Neural cell (in vitro differentiated cells): Measurements from ENCODE around the gene CENPO. TPM values are rescaled to one million over a fixed set of nuclear protein-coding genes. Genes with fewer than 3 reads are reported as not detected.

Source experiments
- H2AFZ ChIP-seq: fragments of 200-600, 300-800 bp; sonication (generic), shearing (Covaris generic); 2 replicates; pipeline ENCODE4 v1.6.0; 2014; ENCODE audit warnings: low read depth, mild to moderate bottlenecking, antibody characterized with exemption, low read length, moderate library complexity
- H3F3A ChIP-seq: fragments of 200-600 bp; shearing (Covaris generic); 2 replicates; pipeline ENCODE4 v1.6.1; 2016; ENCODE audit warnings: mild to moderate bottlenecking, moderate library complexity, mixed read lengths, antibody characterized with exemption, low read length; ENCODE audit not compliant: insufficient read depth, poor library complexity, severe bottlenecking
- H3K27ac ChIP-seq: fragments of 200-600, 300-800 bp; sonication (generic), shearing (Covaris generic); 2 replicates; pipeline ENCODE4 v1.5.1; 2014; ENCODE audit warnings: mild to moderate bottlenecking, low read length, moderate library complexity
- H3K27me3 ChIP-seq: fragments of 300-800, 200-600 bp; sonication (generic), shearing (Covaris generic); 2 replicates; pipeline ENCODE4 v1.6.0; 2014; ENCODE audit warnings: mild to moderate bottlenecking, low read depth, low read length, moderate library complexity; ENCODE audit not compliant: insufficient read depth
- H3K36me3 ChIP-seq: fragments of 300-800, 200-600 bp; sonication (generic), shearing (Covaris generic); 2 replicates; pipeline ENCODE4 v1.5.1; 2014; ENCODE audit warnings: mild to moderate bottlenecking, antibody characterized with exemption, low read length, moderate library complexity; ENCODE audit not compliant: insufficient read depth
- H3K4me2 ChIP-seq: fragments of 300-800, 200-600 bp; sonication (generic), shearing (Covaris generic); 2 replicates; pipeline ENCODE4 v1.6.0; 2014; ENCODE audit warnings: mild to moderate bottlenecking, low read length
- H3K4me3 ChIP-seq: fragments of 300-800, 200-600 bp; sonication (generic), shearing (Covaris generic); 2 replicates; pipeline ENCODE4 v1.5.1; 2014; ENCODE audit warnings: mild to moderate bottlenecking, low read length, moderate library complexity
- H3K79me2 ChIP-seq: fragments of 200-600 bp; shearing (Covaris generic); replicated peaks from 2 replicates; pipeline ENCODE4 v1.6.0; 2014; ENCODE audit warnings: mild to moderate bottlenecking, low read length, moderate library complexity; ENCODE audit not compliant: insufficient read depth
- H3K9ac ChIP-seq: fragments of 300-800, 200-600 bp; sonication (generic), shearing (Covaris generic); 2 replicates; pipeline ENCODE4 v1.6.1; 2016; ENCODE audit warnings: mild to moderate bottlenecking, low read length, mixed read lengths
- H3K9me2 ChIP-seq: fragments of 200-600 bp; shearing (Covaris generic); 2 replicates; pipeline ENCODE4 v1.6.1; 2016; ENCODE audit warnings: mild to moderate bottlenecking, low read length, mixed read lengths; ENCODE audit not compliant: insufficient read depth
- H3K9me3 ChIP-seq: fragments of 200-600, 300-800 bp; sonication (generic), shearing (Covaris generic); 2 replicates; pipeline ENCODE4 v1.6.1; 2016; ENCODE audit warnings: mild to moderate bottlenecking, mixed run types, low read length, moderate library complexity, mixed read lengths
- H4K20me1 ChIP-seq: fragments of 200-600 bp; shearing (Covaris generic); 2 replicates; pipeline ENCODE4 v1.6.1; 2016; ENCODE audit warnings: mild to moderate bottlenecking, mixed run types; ENCODE audit not compliant: insufficient read depth
- EP300 ChIP-seq: fragments of 450-650 bp; conservative IDR thresholded peaks from 2 replicates; pipeline ENCODE4 v1.6.1; 2014; ENCODE audit warnings: antibody characterized with exemption, mild to moderate bottlenecking, moderate library complexity; ENCODE audit not compliant: poor library complexity, severe bottlenecking
- EZH2 ChIP-seq: fragments of 200-600, 300-800 bp; shearing (Covaris generic), sonication (generic); IDR thresholded peaks from 2 replicates; pipeline ENCODE4 v1.6.1; 2014; ENCODE audit warnings: antibody characterized with exemption, low read length, borderline replicate concordance, mild to moderate bottlenecking; ENCODE audit not compliant: insufficient read depth, poor library complexity, severe bottlenecking
- MXI1 ChIP-seq: fragments of 450-650 bp; conservative IDR thresholded peaks from 2 replicates; pipeline ENCODE4 v1.6.1; 2014; ENCODE audit warnings: antibody characterized with exemption, mild to moderate bottlenecking; ENCODE audit not compliant: poor library complexity, severe bottlenecking
- POLR2AphosphoS5 ChIP-seq: IDR thresholded peaks from 2 replicates; pipeline ENCODE4 v1.6.1; 2012
- RAD21 ChIP-seq: fragments of 450-650 bp; conservative IDR thresholded peaks from 2 replicates; pipeline ENCODE4 v1.6.1; 2014; ENCODE audit warnings: antibody characterized with exemption, mild to moderate bottlenecking, moderate library complexity
- SMC3 ChIP-seq: fragments of 450-650 bp; conservative IDR thresholded peaks from 2 replicates; pipeline ENCODE4 v1.6.1; 2014; ENCODE audit warnings: antibody characterized with exemption, mild to moderate bottlenecking, moderate library complexity; ENCODE audit not compliant: poor library complexity
- TAF1 ChIP-seq: IDR thresholded peaks from 2 replicates; pipeline ENCODE4 v1.6.1; 2012; ENCODE audit warnings: low read depth
- polyA plus RNA-seq: library from polyadenylated mRNA; depleted of rRNA; stranded (reverse); fragments of >200 nt; gene quantifications from 2 replicates; pipeline ENCODE4 v1.2.3, GENCODE V29; 2014
- TF ChIP-seq, protein P1 (sequence below): fragments of 450-650 bp; IDR thresholded peaks from 2 replicates; pipeline ENCODE4 v1.5.1; 2014; ENCODE audit warnings: antibody characterized with exemption, mild to moderate bottlenecking, moderate library complexity; ENCODE audit not compliant: poor library complexity, severe bottlenecking
- TF ChIP-seq, protein P2 (sequence below): IDR thresholded peaks from 2 replicates; pipeline ENCODE4 v1.6.1; 2012; ENCODE audit warnings: borderline replicate concordance

The CENPO gene
- polyA plus RNA-seq, 1 donor from 2014 or later: 4.4 TPM

DNA sequence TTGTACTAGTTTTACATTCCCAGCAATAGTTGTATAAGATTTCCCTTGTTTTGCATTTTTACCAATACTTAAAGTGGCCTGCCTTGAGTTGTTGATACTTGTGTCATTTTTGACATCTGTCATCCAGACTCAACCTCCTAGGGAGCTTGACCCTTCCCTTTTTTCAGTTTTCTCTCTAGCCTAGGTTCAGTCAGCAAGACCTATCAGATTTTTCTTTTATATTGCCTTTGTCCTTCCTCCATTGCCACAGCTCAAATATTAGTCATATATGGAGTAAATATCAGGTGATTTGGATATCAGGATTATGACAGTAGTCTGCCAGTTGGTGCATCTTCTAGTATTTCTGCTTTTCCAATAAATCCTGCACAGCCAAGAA, 13.4 kb downstream of the CENPO start:
- Histone ChIP-seq H3K9me2 (no peaks in the 10 kb centered on the region), H3K9me3 (no peaks in the 10 kb centered on the region), H3K4me2 (no peak overlapping the region), H3K27me3 (no peaks in the 10 kb centered on the region), H4K20me1 (no peaks in the 10 kb centered on the region), H3K9ac (no peak overlapping the region), H3K27ac (no peak overlapping the region), H2AFZ (no peak overlapping the region), H3K4me3 (no peak overlapping the region), H3K36me3 (no peaks in the 10 kb centered on the region), H3K79me2 (peaks cover 8% of the 10 kb centered on the region), H3F3A (no peaks in the 10 kb centered on the region)
- TF ChIP-seq POLR2AphosphoS5 (no peak), EP300 (no peak), SMC3 (no peak), RAD21 (no peak), TAF1 (no peak), MXI1 (no peak), EZH2 (no peak)
- TF ChIP-seq, protein P1, sequence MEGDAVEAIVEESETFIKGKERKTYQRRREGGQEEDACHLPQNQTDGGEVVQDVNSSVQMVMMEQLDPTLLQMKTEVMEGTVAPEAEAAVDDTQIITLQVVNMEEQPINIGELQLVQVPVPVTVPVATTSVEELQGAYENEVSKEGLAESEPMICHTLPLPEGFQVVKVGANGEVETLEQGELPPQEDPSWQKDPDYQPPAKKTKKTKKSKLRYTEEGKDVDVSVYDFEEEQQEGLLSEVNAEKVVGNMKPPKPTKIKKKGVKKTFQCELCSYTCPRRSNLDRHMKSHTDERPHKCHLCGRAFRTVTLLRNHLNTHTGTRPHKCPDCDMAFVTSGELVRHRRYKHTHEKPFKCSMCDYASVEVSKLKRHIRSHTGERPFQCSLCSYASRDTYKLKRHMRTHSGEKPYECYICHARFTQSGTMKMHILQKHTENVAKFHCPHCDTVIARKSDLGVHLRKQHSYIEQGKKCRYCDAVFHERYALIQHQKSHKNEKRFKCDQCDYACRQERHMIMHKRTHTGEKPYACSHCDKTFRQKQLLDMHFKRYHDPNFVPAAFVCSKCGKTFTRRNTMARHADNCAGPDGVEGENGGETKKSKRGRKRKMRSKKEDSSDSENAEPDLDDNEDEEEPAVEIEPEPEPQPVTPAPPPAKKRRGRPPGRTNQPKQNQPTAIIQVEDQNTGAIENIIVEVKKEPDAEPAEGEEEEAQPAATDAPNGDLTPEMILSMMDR: no peak
- TF ChIP-seq, protein P2, sequence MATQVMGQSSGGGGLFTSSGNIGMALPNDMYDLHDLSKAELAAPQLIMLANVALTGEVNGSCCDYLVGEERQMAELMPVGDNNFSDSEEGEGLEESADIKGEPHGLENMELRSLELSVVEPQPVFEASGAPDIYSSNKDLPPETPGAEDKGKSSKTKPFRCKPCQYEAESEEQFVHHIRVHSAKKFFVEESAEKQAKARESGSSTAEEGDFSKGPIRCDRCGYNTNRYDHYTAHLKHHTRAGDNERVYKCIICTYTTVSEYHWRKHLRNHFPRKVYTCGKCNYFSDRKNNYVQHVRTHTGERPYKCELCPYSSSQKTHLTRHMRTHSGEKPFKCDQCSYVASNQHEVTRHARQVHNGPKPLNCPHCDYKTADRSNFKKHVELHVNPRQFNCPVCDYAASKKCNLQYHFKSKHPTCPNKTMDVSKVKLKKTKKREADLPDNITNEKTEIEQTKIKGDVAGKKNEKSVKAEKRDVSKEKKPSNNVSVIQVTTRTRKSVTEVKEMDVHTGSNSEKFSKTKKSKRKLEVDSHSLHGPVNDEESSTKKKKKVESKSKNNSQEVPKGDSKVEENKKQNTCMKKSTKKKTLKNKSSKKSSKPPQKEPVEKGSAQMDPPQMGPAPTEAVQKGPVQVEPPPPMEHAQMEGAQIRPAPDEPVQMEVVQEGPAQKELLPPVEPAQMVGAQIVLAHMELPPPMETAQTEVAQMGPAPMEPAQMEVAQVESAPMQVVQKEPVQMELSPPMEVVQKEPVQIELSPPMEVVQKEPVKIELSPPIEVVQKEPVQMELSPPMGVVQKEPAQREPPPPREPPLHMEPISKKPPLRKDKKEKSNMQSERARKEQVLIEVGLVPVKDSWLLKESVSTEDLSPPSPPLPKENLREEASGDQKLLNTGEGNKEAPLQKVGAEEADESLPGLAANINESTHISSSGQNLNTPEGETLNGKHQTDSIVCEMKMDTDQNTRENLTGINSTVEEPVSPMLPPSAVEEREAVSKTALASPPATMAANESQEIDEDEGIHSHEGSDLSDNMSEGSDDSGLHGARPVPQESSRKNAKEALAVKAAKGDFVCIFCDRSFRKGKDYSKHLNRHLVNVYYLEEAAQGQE: no peak

DNA sequence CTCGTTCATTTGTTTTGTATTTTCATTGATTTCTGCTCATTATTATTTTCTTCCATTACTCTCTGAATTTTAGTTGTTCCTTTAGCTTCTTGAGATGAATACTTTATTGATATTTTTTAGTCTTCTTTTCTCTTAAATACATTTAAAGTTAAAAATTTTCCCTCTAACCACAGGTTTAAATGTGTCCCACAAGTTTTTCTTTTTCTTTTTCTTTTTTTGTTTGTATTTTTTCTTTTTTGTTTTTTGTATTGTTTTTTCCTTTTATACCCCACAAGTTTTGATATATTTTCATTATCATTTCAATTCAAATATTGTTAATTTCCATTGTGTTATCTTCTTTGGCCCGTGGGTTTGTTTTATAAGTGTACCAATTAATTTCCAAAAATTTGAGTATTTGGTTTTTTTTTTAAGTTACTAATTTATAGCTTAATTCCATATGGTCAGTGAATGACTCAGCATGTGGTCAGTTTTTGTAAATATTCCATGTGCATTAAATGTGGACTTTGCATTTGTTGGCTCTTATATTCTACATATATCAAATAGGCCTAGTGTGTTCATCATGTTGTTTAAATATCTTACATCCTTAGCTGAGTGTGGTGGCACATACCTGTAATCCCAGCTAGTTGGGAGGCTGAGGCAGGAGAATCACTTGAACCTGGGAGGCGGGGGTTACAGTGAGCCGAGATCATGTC, 16.2 kb downstream of the CENPO start:
- Histone ChIP-seq H3K79me2 (peaks cover 18% of the 10 kb centered on the region), H2AFZ (no peak overlapping the region), H3K27me3 (no peaks in the 10 kb centered on the region), H3K9me3 (no peaks in the 10 kb centered on the region), H4K20me1 (no peaks in the 10 kb centered on the region), H3K27ac (no peak overlapping the region), H3K9ac (no peak overlapping the region), H3K4me3 (no peak overlapping the region), H3K36me3 (no peaks in the 10 kb centered on the region), H3F3A (no peaks in the 10 kb centered on the region), H3K4me2 (no peak overlapping the region), H3K9me2 (no peaks in the 10 kb centered on the region)
- TF ChIP-seq POLR2AphosphoS5: no peak
- TF ChIP-seq MXI1: no peak
- TF ChIP-seq TAF1: no peak
- TF ChIP-seq SMC3: no peak
- TF ChIP-seq RAD21: no peak
- TF ChIP-seq, protein P2: no peak
- TF ChIP-seq EP300: no peak
- TF ChIP-seq EZH2: no peak
- TF ChIP-seq, protein P1: no peak
